G401.6 (cell line): Measurements from ENCODE around the gene TARP.
"Not testable (repeated sequence)": the region's sequence is repeated elsewhere in the genome, so short reads cannot be mapped to it uniquely, and the experiment has no call there.

ENCODE experiments used
- FAIRE-seq: peaks from 2 replicates; lab custom pipeline; 2012; peaks lifted over from hg19 to GRCh38; lab: Jason Lieb, UNC

The TARP gene

GRCh38 chr7:38299275-38299931, 26.0 kb upstream of the TARP start:
- no peak for FAIRE-seq

DNA sequence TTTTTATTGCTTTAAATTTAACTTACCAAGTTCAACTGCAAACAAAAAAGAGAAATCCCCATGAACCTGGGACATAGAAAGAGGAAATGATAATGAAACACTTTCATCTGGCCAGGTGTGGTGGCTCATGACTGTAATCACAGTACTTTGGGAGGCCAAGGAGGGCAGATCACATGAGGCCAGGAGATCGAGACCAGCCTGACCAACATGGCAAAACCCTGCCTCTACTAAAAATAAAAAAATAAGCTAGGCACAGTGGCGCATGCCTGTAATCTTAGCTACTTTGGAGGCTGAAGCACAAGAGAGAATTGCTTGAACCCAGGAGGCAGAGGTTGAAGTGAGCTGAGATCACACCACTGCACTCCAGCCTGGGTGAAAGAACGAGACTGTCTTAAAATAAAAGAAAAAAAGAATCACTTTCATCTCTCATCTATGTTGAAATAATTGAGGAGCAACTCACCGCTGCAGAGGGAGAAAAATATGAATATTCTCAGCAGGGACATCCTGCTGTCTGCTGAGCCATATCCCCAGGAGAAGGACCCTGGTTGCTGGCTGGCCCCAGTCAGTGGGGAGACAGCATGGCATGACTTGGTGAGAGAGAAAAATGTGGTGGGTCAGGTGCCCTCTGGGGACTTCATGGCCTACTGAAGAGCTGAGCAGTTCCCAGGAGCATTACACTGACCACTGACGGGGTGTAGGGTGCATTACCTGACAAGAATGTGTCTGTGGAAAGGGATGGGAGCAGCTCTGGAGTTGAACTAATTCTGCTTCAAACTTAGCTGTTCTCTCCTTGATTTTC, 22.8 kb upstream of the TARP start:
- no peak for FAIRE-seq

GRCh38 chr7:38294926-38295325, 21.5 kb upstream of the TARP start:
- FAIRE-seq = no peak

GRCh38 chr7:38292442-38292841, 19.0 kb upstream of the TARP start:
- FAIRE-seq = no peak

GRCh38 chr7:38291650-38292049, 18.2 kb upstream of the TARP start:
- no peak for FAIRE-seq

DNA sequence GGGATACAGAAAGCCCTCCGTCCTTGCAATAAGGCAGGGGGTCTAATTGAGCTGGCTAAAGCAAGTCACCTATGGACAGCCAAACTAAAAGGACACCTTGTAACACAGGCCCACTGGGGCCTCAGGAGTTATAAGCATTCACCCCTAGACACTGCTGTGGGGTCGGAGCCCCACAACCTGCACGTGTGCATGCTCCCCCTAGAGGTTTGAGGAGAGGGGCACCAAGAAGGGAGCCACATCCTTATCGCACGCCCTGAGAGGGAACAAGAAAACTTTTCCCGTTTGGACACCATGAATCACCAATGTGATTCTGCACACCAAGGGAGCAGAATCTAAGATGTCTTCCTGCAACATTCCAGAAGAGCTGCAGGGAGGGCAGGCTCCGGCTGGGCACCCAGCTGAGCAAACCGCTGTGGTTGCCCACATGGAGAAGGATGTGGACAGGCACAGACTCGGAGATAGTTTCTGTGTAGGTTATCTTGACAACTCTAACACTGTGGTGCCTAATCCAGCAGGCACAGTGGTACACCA, 17.7 kb upstream of the TARP start:
- FAIRE-seq = no peak

DNA sequence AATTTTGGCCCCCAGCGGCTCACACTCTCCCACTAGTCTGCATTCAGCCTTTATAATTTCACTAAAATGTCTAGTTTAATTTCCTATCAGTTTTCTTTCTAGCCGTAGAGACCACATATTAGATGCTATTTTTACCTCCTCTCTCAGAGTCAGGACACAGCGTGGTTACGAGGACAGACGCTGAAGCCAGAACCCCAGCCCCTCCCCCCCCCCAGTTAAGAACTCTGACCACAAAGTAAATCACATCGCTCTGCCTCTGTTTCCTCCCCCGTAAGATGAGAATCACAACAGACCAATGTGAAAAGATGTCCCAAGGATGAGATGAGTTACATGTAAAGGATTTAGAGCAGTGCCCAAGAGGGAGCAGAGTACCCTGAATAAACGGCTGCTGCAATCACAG, 11.1 kb upstream of the TARP start:
- FAIRE-seq = no peak

DNA sequence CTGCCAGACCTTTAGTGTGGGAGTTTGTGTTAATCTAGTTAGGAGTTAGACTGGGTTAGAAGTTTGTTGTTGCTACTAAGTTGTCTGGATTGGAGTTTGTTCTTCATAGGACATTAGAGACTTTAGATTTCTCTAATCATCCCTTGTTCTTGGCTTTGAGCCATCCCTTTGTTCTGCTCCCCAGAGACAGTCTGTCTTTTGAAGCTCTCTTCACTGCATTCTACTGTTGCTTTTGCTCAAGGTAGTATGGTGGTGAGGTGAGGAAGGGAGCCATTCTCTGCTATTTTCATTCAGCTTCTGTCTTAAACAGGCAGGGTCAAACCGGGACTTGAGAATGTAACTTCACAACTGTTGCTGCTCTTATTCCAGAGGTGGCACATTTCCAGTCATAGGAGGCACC, 10.4 kb upstream of the TARP start:
- no peak for FAIRE-seq

DNA sequence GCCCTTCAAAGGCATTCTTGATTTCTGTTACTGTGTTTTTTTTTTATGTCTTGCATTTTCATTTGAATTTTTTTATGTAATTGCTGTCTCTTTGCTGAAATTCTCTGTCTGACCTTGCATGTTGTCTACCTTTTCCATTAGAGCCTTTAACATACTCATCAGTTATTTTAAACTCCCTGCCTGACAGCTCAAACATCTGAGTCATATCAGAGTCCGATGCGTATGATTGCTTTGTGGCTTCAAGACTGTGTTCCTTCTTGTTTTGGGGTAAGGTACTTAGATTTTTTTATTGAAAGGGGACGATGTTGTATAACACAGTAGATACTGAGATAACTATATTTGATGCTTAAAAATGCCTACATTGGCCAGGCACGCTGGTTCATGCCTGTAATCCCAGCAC, 9.7 kb upstream of the TARP start:
- FAIRE-seq = no peak

DNA sequence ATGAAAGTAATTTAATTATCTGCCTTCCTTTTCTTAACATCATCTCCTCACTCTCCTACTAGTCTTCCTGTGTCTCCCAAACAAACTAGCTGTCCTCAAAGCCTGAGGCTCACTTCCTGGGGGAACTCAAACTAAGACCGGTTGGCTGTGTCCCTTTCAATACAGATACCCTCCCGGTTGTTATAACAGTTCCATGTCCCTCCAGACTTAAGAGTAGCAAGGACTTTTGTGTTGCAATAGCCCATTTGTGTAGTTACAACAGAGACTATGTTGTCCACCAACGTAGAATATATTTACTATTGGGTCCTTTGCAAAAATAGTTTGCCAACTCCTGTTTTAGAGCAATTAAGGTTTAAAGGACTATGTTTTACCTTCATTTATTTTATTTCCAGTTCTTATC, 8.6 kb upstream of the TARP start:
- no peak for FAIRE-seq

GRCh38 chr7:38281266-38281665, 7.8 kb upstream of the TARP start:
- no peak for FAIRE-seq

- FAIRE-seq = no peak
Measured at GRCh38 chr7:38280707-38281106, 7.3 kb upstream of the TARP start.

DNA sequence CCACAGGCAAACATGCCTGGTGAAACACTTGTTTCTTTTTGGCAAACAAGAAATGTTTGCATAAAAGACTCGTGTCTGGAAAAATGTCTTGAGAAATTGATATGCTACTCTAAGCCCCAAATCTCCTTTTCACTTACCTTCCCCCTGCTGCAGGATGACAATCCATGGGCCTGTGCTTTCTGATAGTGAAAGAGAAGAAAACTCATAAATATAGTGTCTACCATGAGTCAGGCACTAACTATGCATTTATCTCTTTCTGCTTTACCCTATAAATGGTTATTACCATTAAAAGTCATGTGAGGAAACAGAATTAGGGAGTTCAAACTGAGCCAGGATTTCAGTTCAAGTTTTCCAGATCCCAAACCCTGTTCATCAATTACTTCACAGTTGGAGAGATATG, 6.6 kb upstream of the TARP start:
- FAIRE-seq = no peak

DNA sequence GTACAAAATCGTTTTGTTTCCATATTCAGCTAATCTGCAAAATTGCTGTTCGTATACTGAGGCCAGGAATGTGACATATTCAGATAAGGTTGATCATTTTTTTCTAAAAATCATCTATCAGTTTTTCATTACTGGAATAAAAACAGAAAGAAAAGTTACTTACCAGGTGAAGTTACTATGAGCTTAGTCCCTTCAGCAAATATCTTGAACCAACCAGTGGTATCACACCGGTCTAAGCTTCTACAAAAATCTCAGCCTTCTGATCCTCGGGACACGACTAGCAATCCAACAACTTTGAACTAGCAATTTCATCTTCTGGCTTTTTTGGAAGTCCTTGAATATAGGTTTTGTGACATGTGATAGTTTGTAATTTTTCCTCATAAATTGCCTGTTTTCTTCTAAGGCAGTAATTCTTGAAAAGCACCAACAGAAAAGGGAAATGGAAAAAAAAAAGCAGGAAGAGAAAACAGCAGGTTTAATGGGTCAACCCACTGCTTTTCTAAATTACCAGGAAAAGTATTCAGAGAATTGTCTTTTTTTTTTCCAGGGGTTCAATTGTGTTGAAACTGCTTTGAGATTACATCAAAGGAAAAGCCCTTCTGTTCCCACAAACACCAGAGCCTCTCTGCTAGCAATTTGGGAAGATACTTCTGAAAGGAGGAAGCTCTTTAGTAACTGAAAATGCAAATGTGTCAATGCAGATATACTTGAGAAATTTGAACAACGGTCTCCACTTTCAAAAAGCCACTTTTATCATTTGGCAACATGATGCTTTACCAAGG, 2.9 kb upstream of the TARP start:
- no peak for FAIRE-seq

DNA sequence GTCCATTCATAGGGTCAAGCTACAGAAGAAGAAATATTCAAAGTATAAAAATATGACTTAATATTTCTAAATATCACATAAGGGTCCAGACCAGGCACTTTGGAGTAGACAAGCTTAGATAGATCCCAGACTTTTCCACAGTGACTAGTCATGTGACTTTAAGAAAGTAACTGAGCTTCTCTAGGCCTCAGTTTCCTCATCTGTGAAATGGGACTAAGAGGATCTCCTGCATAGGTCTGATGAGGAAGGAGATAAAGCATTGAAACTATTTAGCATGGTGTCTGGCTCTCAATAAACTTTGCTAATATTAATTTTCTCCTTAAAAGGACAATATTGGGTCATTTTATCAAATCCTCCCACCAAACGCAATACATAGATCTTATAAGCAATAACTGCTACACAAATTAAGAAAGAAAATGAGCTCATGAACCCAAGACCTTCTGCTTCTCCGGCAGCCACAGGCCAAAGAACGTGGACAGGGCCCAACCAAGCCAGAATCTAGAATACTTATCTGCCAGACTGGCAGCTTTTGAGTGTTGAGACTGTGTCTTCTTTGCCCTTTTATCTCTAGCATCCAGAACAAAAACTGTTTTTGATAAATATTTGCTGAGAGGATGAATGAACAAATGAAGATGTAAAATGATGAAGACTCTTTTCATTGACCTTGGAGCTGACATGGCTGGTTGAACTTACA, 1.6 kb upstream of the TARP start:
- FAIRE-seq = no peak

- FAIRE-seq = no peak
Measured at GRCh38 chr7:38274486-38274885, 1.1 kb upstream of the TARP start.

- not testable (repeated sequence) for FAIRE-seq
Measured at GRCh38 chr7:38270405-38270804, 3.0 kb downstream of the TARP start.

- not testable (repeated sequence) for FAIRE-seq
Measured at GRCh38 chr7:38269704-38270346, 3.6 kb downstream of the TARP start.

GRCh38 chr7:38265958-38266357, 7.5 kb downstream of the TARP start:
- FAIRE-seq = not testable (repeated sequence)

DNA sequence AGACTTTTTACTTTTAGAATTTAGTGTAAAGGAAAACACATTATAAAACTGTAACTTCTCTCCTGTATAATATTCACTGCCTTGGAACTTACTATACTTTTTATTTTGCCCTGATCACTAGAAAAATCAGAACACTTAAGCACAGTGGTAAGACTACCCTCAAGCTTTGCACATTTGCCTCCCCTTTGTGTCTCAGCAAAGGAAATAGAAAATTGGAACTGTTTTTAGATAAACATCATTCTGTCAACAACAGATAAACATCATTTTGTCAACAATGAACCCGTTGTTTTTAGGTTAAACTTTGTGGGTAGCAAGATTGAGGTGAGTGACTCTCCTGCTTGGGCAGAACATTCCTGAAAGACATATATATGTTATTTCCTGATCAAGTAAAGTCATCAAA, 8.8 kb downstream of the TARP start:
- FAIRE-seq = not testable (repeated sequence)

DNA sequence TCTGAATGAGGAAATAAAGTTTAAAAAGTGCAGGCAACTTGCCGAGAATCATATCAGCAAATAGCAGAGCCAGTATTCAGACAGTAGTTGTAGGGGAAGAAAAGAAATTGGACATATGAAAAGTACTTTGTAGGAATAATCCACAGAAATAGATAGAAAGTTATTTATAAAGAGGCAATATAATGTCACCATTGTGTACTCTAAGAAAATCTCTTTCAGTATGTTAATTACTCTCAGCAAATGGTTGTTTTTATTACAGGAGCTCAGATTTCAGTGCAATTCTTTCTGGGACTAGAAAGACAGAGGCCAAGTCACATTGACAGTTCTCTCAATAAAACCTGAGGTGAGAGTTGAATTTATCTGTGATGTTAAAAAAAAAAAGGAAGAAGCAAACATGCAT, 10.2 kb downstream of the TARP start:
- FAIRE-seq = not testable (repeated sequence)

DNA sequence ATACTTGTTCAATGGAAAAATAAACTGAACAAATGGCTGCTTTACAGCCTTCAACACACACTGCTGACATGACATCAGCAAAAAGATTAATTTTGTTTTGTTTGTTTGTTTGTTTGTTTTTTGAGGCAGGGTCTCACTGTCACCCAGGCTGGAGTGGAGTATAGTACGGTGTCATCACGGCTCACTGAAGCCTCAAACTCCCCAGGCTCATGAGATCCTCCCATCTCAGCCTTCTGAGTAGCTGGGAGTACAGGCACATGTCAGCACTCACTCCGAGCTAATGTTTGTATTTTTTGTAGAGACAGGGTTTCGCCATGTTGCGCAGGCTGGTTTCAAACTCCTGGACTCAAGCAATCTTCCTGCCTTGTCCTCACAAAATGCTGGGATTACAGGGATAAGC, 10.9 kb downstream of the TARP start:
- no peak for FAIRE-seq
